GM19328 (cell line): ENCODE results near the gene RBM28.

Experiments used
- ATAC-seq: cut with Tn5 transposase; IDR thresholded peaks from one replicate; pipeline ENCODE4 v1.9.1; 2021; ENCODE audit warnings: mild to moderate bottlenecking, moderate library complexity; ENCODE audit not compliant: unreplicated experiment

RBM28 gene

DNA sequence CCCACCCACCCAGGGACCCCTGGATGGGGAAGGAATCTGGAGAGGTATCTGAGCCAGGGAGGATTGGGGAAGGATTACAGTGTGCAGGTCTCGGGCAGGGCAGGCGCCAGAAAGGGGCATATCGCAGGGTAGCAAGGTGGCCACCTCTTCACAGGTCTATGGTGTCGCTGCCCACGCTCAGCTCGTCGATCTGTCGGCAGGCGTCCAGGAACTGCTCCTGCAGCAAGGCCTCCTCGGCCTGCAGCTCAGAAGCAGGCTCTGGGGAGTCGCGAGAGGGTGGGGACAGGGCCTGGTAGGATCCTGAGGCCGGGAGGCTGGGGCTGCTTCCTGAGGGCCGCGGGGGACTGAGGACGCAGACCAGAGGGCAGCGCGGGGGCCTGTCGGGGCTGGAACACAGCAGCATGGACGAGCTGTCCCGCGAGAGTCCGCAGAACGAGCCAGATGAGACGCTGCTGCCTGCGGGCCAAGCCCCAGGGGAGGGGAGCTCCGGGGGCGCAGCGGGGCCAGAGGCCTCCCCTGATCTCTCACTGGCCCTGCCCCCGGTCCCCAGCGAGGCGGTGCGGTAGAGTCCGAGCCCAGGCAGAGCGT, 7.1 kb upstream of the RBM28 start:
- no peak for ATAC-seq

- ATAC-seq = no peak
Observed at GRCh38 chr7:128349466-128349825, 5.7 kb upstream of the RBM28 start.

DNA sequence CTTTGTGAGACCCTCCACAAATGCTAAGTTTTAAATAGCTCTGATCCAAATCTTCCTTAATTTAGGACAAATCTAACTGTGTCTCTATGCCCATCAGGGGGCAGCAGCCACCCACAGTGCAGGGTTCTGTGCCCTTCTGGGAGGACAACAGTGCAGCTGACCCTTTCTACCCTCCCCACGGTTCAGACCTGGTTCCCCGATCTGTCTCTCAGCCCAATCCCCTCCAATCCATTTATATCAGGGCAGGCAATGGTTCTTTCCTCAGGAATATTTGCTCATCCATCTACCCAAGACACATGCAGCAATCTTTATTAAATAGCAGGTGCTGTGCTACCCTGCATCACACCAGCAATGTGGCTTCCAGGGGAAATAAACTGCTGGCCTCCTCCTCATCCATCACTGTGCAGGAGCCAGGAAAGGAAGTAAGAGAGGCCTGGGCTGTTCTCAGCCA, 4.0 kb upstream of the RBM28 start:
- no peak for ATAC-seq

DNA sequence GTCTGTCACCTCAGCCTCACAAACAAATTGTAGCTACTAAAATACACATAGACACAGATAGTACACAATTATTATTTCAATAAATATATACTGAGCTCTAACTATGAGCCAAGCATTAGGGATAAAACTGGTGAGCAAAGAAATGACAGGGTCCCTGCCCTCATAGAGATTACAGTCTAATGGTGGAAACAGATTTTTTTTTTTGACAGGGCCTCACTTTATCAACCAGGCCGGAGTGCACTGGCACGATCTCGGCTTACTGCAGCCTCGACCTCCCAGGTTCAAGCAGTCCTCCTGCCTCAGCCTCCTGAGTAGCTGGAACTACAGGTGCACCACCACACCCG, 695 bp upstream of the RBM28 start:
- ATAC-seq = no peak

GRCh38 chr7:128341733-128342132, 2.0 kb downstream of the RBM28 start:
- no peak for ATAC-seq

DNA sequence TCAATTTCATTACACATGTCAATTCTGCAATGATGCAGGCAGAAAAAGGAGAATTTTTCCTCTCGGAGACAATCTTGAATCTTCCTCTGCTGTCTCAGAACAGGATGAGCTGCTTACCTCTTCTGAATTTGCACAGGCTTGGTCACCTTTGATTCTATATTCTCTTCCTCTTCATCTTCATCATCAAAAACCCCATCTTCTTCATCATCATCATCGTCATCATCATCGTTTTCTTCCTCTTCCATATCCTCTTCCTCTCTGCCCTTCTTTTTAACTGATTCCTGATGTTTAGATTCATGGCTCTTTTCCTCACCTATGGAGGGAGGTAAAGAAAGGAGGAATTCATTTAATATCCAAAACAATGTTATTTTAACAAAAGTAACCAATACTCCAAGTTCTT, 8.0 kb downstream of the RBM28 start:
- ATAC-seq = no peak

DNA sequence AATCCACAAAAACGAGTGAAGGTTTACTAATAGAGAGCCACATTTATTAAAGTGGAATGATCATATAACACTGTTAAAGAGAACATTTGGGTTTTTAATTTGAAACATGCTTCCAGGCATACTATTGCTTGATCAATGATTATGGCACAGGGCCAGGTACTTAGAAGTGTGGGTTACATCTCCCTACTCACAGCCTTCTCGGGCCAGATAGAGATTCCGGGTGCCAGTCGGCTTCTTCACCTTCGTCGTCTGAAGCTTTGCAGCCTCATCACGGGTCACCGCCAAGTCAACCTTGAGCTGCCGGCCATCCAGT, 19.4 kb downstream of the RBM28 start:
- ATAC-seq = no peak

- no peak for ATAC-seq
Observed at GRCh38 chr7:128323459-128324367, 20.0 kb downstream of the RBM28 start.

DNA sequence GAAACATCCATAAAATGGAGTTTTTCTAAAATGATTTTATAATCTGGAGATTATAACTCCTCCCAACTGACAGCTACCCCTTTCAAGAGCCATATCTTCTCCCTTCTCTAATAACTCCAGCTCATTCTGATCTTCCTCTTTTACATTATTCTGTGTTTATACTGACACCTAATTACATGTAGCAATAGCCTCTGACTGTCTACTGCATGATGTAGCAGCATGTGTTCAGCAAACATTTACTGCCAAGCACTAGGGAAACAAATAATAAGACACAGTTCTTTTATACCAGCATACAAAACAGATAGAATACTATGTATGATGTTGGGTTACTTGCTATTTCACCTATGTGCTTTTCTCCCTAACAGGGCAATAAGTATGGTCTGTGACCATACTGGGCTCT, 20.7 kb downstream of the RBM28 start:
- no peak for ATAC-seq

DNA sequence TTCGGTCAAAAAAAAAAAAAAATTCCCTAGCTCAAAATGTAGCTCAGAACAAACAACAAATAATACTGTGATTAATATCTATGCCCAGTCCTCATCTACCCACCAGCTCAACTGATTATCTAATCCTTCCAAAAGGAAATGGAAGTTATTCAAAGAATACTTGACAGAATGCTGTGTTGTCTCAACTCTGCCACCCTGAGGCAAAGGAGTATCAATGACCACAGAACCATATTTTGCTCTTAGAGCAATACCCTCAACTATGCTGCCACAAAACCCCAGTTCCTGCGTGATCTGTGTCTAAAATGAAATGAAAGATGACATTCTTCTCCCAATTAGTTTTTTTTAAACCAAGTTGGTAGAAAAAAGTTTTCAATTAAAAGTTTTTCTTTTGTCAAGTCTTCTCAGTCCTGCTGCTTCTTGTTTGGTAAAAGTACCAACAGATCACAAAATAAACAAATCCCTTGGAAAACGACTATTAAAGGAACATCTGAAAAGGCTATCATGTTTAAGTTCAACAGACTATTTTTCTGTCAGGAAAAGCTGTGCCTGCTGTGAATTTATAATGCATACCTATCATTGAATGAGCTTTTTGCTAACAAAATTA, 21.6 kb downstream of the RBM28 start:
- no peak for ATAC-seq

- ATAC-seq = no peak
Observed at GRCh38 chr7:128321044-128321422, 22.7 kb downstream of the RBM28 start.

- ATAC-seq = no peak
Observed at GRCh38 chr7:128318691-128319090, 25.0 kb downstream of the RBM28 start.

DNA sequence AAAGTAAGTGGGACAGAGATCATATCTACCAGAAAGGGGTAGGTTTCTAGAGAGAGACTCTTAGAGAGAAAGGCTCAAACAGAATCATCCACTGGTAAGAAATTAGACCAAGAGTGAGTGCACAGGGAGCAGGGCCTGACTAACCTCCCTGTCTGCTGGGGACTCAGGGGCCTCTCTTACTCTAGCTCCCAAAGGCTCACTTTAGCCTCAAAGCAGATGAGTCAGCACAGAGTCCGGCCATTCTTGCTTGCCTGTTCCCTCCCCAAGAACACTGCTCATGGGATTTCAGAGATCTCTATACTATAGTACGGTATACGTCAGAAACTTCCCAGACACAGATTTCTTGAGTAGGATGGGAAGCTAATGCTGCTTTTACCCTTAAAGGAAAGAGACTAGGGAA, 32.7 kb downstream of the RBM28 start:
- ATAC-seq = no peak

DNA sequence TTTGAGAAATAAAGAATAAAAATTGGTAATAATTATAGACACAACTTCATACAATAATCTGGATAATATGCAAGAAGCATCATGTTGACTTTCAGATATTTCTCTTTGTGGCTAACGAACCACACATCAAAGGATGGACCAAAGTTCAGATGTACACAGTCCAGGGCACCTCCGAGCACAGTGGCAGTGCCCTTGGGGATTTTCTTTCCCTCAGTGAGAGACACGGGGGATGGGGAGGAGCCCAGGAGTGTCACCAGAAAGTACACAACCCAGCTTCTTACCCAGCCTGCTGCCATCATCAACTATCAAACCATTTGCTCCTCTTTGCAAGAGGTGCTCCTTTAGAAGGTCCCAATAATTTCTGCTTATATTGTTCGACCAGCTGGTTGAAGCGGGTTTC, 33.2 kb downstream of the RBM28 start:
- no peak for ATAC-seq

DNA sequence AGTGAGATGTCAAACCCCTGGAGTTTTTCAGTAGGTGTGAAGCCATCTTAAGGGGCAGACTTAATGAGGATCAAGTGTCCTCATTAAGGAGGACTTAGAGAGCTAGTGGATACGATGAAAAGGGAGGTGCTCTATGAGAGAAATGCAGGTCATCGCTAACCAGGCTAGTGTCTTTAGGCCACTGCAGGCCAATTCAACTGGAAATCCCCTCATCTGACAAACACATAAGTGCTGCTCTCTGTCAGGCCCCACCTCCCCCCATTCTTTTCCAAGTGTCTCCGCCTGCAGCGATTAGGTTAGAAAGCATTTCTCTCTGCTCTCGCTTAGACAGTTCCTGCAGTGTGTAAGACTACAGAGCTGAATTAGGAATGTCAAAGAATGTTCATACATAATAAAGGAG, 33.7 kb downstream of the RBM28 start:
- ATAC-seq = no peak

GRCh38 chr7:128309124-128309523, 34.6 kb downstream of the RBM28 start:
- ATAC-seq = no peak

- no peak for ATAC-seq
Observed at GRCh38 chr7:128307061-128307460, 36.6 kb downstream of the RBM28 start.

DNA sequence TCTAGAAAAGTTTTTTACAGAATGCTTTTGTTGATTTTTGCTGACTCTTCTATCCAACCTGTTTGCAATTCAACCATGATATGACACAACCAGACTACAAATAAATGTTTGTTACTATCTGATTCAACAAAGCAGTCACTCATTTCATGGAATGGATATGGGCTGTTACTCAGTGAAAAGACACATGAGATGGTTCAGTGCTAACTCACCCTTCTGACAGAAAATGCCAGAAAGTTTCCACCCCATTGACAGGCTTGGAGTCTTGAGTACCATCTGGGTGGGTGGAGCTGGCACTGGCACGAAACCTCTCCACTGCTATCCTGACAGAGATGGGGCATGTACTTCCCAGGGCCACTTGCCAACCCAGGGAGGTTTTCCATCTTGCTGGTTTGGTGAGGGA, 39.5 kb downstream of the RBM28 start:
- no peak for ATAC-seq

GRCh38 chr7:128303643-128304042, 40.1 kb downstream of the RBM28 start:
- no peak for ATAC-seq

DNA sequence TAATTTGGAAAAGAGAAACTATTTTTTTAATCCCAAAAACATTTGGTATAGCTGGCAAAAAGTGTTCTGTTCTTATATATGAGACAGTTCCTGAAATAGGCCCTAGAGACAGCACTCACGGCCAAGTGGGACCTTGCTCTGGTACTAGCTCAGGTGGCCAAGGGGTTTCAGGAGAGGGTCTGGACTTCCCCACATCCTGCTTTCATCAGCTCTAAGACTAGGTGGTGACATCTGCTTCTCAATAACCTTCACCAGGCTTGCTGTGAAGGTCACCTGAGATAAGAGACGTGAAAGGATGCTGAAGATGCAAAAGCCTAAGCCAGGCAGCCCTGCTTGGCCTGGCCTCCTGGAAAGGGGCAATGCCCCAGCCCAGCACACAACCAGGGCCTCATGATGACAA, 40.6 kb downstream of the RBM28 start:
- no peak for ATAC-seq

DNA sequence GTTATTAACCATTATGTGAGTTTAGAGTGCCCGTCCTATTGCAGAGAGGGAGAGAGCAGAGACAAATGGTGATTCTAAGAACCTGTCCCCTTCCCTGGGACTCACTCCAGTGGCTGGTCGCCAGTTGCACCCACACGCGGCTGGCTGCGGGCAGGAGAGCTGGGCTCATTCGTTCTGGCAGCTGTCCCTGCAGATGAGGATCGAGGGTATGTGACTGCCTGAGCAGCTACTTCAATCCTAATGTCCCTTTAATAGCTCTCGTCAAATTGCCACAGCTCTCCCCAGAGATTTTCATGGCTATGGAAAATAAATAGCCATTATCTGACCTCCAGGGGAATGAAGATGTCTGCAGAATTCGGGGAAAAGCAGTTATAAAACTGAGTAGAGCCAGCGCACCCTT, 41.6 kb downstream of the RBM28 start:
- ATAC-seq = no peak

- no peak for ATAC-seq
Observed at GRCh38 chr7:128299109-128299607, 44.5 kb downstream of the RBM28 start.
